ENCODE measurements around the gene ZNF428.
A peak's percentile ranks its signal among the peaks of the same experiment; 100 is the strongest.
"Not testable (repeated sequence)": the region's sequence is repeated elsewhere in the genome, so short reads cannot be mapped to it uniquely, and the experiment has no call there.

Gene ZNF428

DNA sequence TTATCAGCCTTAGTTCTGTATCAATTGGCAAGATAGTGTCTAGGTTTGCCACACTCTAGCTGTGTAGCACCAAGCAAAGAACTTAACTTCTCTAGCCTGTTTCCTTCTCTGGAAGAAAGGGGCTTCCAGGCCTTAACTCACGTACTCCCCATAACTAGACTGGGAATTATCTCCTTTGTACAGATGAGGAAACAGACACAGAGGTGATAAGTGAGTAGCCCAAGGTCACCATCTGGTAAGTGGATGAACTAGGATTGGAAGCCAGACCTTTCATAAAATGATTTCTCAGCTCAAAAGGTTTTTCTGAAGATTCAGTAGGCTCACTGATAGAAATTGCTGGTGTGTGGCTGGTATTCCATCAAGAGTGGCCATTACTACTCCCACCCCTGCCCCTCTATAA lies 3.1 kb downstream of the ZNF428 start:
- peaks cover 43% of the 10 kb centered on the region for H3K36me3 Mint-ChIP-seq (ENCODE audit: low read depth)
- H3K27me3 Mint-ChIP-seq, result no peaks in the 10 kb centered on the region
- H3K4me3 Mint-ChIP-seq, result no peak overlapping the region
- H3K4me1 Mint-ChIP-seq (ENCODE audit: low read depth), result peaks cover 32% of the 10 kb centered on the region
- no peak for DNase-seq
- peak overlapping the region; percentile 74 for H3K27ac Mint-ChIP-seq
- no peaks in the 10 kb centered on the region for H3K9me3 Mint-ChIP-seq

DNA sequence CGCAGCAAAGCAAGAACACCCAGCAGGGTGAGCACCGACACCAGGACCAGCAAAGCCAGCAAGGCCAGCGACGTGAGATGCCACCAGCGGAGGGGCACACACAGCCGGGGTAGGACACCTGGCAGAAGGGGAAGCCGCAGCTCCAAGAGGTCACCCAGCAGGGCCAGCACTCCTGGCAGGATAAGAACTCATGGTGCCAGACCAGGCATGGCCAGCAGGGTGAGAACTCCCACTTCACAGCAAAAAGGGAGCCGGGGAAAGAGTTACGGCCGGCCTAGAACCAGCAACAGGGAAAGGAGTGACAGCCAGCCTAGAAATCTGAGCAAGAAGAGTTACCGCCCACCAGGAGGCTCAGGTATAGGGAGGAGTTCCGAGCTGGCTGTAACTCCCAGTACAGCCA lies 7.1 kb downstream of the ZNF428 start:
- no peak overlapping the region for H3K4me3 Mint-ChIP-seq
- no peak overlapping the region for H3K27ac Mint-ChIP-seq
- peaks cover 34% of the 10 kb centered on the region for H3K36me3 Mint-ChIP-seq (ENCODE audit: low read depth)
- H3K9me3 Mint-ChIP-seq, result no peaks in the 10 kb centered on the region
- peaks cover 17% of the 10 kb centered on the region for H3K4me1 Mint-ChIP-seq (ENCODE audit: low read depth)
- no peaks in the 10 kb centered on the region for H3K27me3 Mint-ChIP-seq
- DNase-seq, result no peak

DNA sequence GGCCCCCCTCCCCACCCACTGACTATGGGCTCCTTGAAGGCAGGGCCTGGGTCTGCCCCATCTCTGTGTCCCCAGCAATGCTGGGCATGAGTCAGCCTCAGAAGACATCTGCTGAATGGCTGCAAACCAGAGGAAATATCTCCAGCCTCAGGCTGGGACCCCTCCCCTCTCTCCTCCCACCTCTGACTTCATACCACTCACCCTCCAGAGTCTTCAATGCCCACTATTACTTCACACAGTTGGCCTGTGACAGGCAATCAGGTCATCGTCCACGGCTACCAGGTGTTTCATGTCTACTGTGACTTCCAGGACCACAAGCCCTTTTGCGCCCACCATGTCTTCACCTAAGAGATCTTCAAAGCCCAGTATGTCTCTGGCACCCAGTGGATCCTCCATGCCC lies 7.6 kb downstream of the ZNF428 start, which contains the start of gene SRRM5:
Gene SRRM5, plus strand, starts transcription at position 301 of the 400 bp plus-strand sequence. Its CDS starts 34 bp downstream, at position 335.
- Mint-ChIP-seq H3K9me3 (no peaks in the 10 kb centered on the region), H3K36me3 (ENCODE audit: low read depth) (peaks cover 40% of the 10 kb centered on the region), H3K27me3 (no peaks in the 10 kb centered on the region), H3K27ac (peak within 1 kb of the TSS; percentile 76), H3K4me3 (no peak within 1 kb of the TSS), H3K4me1 (ENCODE audit: low read depth) (peaks cover 19% of the 10 kb centered on the region)
- DNase-seq, result no peak

DNA sequence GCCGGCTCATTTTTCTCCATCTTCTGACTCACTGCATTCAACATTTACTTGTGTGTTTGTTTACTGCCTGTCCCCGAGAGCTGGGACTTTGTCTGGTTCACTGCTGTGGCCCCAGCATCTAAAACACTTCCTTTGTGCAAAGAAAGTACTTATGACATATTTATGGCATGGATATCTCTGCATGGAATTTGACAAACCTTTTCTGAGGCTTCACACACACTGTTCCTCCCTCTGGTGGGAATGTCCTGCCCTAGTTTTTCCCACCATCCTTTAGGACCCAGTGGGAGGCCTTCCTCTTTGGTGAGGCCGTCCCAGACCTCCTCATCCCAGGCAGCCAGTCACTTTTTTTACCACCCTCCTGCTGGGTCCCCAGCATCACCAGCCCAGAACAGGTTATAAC lies 8.9 kb downstream of the ZNF428 start:
- Mint-ChIP-seq H3K36me3 (ENCODE audit: low read depth) (peaks cover 44% of the 10 kb centered on the region), H3K27me3 (no peaks in the 10 kb centered on the region), H3K4me1 (ENCODE audit: low read depth) (peaks cover 15% of the 10 kb centered on the region), H3K27ac (peak overlapping the region; percentile 76), H3K4me3 (no peak overlapping the region), H3K9me3 (no peaks in the 10 kb centered on the region)
- no peak for DNase-seq

DNA sequence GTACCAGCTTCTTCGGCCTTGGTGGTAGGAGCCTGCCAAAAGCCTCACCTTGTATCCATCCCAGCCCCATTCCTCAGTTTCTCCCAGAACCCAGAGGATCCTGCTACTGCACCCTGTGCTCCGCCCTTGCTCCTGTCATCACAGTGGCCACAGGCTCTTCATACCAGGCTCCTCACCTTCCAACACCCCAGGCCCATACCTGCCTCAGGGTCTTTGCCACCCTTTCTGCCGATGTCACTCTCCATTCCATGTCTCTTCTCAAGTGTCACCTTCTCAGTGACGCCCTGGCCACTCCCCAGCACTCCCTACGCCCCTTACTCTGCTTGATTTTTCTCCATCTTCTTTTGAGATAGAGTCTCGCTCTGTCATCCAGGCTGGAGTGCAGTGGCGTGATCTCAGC lies 9.6 kb downstream of the ZNF428 start:
- peaks cover 14% of the 10 kb centered on the region for H3K4me1 Mint-ChIP-seq (ENCODE audit: low read depth)
- H3K27ac Mint-ChIP-seq, result peak overlapping the region; percentile 41
- no peak overlapping the region for H3K4me3 Mint-ChIP-seq
- DNase-seq, result no peak
- H3K9me3 Mint-ChIP-seq, result no peaks in the 10 kb centered on the region
- H3K27me3 Mint-ChIP-seq, result no peaks in the 10 kb centered on the region
- H3K36me3 Mint-ChIP-seq (ENCODE audit: low read depth), result peaks cover 47% of the 10 kb centered on the region

DNA sequence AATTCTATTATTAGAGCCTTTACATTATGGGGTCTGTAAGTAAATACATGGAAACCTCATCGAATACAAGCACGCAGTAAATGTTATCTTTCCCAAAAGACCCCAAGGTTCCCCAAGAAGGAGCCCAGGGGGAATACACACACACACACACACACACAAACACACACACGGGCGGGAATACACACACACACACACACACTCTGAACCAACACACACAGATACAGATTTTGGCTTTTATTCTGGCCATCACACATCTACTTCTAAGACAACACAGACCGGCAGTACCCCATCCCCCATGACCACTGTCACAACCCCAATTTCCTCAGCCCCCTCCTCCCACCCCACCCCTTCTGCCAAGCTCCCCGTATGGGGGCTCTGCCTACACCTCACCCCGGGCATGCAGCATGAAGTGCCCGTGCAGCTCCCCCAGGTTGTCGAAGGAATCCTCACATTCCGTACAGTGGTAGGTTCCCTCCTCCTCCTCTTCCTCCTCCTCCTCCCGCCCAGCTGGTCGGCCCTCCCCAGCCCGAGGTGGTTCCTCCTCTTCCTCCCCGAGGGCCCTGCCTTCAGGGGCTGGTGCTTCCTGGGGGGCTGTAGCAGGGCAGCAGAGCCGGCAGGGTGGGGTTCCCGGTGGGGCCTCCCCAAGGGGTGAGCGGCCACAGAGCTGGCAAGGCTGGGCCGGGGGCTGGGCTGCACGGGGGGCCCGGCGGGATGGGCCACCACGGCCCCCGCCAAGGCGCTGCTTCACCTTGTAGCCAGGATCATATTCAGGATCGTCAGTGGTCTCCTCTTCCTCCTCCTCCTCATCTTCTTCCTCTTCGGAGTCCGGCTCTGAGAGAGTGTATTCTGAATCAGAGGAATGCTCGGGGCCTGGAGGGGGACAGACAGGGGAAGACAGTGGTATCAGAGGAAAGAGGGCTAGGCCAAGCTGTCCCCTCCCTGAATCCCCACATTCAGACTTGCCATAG lies 11.9 kb downstream of the ZNF428 start:
- Mint-ChIP-seq H3K27ac (peak overlapping the region; percentile 75), H3K36me3 (ENCODE audit: low read depth) (peaks cover 43% of the 10 kb centered on the region), H3K9me3 (no peaks in the 10 kb centered on the region), H3K27me3 (no peaks in the 10 kb centered on the region), H3K4me3 (no peak overlapping the region), H3K4me1 (ENCODE audit: low read depth) (peaks cover 14% of the 10 kb centered on the region)
- DNase-seq, result no peak

DNA sequence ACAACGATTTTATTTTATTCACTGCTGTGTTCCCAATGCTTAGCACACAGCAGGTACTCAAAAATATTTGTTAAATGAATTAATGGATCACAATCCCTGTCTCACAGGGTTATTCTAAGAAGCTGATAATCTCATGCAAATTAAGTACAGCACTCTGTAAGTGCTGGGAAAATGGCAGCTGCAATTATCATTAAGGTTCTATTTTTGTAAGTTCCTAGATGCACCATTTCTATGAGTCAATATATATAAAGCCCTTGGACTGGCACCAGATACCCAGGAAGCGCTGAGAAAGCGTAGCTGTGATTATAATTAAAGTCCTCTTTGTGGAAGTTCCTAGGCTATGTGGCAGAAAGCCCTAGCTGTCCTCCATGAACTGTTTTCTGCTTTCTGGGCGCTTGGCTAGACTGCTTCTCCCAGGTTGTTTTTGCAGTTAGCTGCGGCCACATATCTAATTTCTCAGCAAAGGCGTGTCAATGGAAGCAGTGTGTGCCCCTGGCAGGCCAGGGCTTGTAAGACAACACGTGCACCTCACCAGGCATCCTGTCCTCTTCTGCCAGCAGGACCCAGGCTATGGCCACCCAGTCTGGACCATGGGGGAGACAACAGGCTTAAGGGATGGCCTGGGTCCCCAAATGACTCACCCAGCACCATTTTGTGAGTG lies 12.7 kb downstream of the ZNF428 start:
- peak overlapping the region; percentile 75 for H3K27ac Mint-ChIP-seq
- no peaks in the 10 kb centered on the region for H3K27me3 Mint-ChIP-seq
- H3K9me3 Mint-ChIP-seq, result no peaks in the 10 kb centered on the region
- no peak overlapping the region for H3K4me3 Mint-ChIP-seq
- no peak for DNase-seq
- peaks cover 45% of the 10 kb centered on the region for H3K36me3 Mint-ChIP-seq (ENCODE audit: low read depth)
- peaks cover 11% of the 10 kb centered on the region for H3K4me1 Mint-ChIP-seq (ENCODE audit: low read depth)

DNA sequence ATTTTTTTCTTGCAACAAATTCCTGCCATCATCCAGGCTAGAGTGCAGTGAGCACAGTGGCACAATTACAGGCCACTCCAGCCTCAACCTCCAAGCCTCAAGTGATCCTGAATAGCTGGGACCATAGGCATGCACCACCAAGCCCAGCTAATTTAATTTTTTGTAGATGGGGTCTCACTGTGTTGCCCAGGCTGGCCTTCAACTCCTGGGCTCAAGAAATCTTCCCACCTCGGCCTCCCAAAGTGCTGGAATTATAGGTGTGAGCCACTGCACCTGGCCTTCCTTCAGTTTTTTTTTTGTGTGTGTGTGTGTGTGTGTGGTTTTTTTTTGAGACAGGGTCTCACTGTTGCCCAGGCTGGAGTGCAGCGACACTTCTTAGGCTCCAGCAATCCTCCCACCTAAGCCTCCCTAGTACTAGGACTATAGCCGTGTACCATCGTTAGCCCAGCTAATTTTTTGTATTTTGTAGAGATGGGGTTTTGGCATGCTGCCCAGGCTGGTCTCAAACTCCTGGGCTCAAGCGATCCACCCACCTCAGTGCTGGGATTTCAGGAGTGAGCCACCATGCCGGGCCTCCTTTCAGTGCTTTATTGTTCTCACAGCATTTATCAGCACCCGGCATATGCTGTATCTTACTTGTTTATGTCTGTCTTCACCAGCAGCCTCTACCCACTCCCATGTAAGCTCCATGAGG lies 13.4 kb downstream of the ZNF428 start:
- no peak for DNase-seq
- no peak overlapping the region for H3K27ac Mint-ChIP-seq
- no peak overlapping the region for H3K4me3 Mint-ChIP-seq
- peaks cover 8% of the 10 kb centered on the region for H3K4me1 Mint-ChIP-seq (ENCODE audit: low read depth)
- peaks cover 48% of the 10 kb centered on the region for H3K36me3 Mint-ChIP-seq (ENCODE audit: low read depth)
- no peaks in the 10 kb centered on the region for H3K9me3 Mint-ChIP-seq
- no peaks in the 10 kb centered on the region for H3K27me3 Mint-ChIP-seq

DNA sequence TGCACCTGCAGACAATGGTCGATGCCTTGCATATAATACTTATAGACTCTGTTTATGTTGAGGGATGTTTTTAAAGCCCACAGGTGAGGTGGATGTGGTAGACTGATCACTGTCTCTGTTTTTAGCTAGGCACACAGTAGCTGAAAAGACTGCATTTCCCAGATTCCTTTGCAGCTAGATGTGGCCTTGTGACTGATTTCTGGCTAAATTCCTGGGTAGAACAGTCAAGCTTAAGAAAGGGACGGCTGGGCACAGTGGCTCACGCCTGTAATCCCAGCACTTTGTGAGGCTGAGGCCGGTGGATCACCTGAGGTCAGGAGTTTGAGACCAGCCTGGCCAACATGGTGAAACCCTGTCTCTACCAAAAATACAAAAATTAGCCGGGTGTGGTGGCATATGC lies 19.1 kb downstream of the ZNF428 start:
- Mint-ChIP-seq H3K4me1 (ENCODE audit: low read depth) (peaks cover 30% of the 10 kb centered on the region), H3K36me3 (ENCODE audit: low read depth) (peaks cover 81% of the 10 kb centered on the region), H3K27ac (peak overlapping the region; percentile 82)
- DNase-seq, H3K9me3 Mint-ChIP-seq, H3K4me3 Mint-ChIP-seq, H3K27me3 Mint-ChIP-seq: not testable (repeated sequence)

DNA sequence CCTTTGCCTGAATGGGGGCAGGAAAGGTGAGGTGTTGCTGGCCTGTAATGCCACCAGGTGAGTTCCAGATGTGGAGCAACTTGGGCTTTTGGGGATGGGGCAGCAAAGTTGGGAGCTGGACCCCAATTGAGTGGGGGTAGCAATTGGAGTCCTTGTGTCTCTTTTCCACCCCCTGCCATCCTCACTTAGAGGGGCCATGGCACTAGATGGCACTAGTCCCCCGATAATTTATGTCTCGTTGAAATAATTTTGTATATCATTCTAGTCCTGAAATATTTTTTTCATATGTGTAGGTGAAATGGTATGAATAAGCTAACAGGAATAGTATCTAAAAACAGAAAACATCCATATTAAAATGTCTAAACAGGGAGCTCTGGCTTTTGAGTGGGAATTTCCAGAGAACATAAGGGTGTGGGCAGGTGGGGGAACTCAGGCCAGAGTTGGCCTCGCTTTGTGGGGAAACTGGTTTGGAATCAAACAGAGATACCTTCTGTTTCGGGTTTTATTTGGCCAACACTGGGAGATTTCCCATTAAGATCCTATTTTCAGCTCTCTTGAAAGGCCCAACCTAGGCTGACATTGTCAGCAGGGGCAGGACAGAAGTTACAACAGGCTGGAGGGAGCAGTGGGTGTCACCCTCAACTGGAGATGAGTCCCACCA lies 19.7 kb downstream of the ZNF428 start:
- H3K4me3 Mint-ChIP-seq, result no peak overlapping the region
- DNase-seq, result no peak
- H3K36me3 Mint-ChIP-seq (ENCODE audit: low read depth), result peaks cover 82% of the 10 kb centered on the region
- H3K4me1 Mint-ChIP-seq (ENCODE audit: low read depth), result peaks cover 30% of the 10 kb centered on the region
- peak overlapping the region; percentile 71 for H3K27ac Mint-ChIP-seq
- H3K27me3 Mint-ChIP-seq, result no peaks in the 10 kb centered on the region
- H3K9me3 Mint-ChIP-seq, result no peaks in the 10 kb centered on the region

DNA sequence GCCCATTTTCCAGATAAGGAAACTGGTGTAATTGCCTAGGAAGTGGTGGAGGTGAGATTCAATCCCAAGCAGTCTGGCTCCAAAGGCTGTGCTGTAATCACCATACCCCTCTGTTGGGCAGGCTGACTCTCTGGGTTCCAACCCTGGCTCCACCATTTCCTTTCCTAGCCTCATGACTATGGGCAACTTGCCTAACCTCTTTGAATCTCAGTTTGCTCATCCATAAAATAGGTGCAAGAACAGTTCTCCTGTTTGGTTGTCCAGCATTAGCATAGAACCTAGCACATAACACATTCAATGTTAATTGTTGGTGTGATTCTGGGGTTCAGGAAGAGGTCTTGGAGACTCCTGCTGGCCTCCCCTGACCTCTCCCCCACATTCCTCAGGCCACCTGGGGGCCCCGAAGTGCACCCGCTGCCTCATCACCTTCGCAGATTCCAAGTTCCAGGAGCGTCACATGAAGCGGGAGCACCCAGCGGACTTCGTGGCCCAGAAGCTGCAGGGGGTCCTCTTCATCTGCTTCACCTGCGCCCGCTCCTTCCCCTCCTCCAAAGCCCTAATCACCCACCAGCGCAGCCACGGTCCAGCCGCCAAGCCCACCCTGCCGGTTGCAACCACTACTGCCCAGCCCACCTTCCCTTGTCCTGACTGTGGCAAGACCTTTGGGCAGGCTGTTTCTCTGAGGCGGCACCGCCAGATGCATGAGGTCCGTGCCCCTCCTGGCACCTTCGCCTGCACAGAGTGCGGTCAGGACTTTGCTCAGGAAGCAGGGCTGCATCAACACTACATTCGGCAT lies 20.8 kb downstream of the ZNF428 start:
- H3K4me3 Mint-ChIP-seq, result peak overlapping the region; percentile 100
- H3K9me3 Mint-ChIP-seq, result no peaks in the 10 kb centered on the region
- DNase-seq, result no peak
- peaks cover 34% of the 10 kb centered on the region for H3K4me1 Mint-ChIP-seq (ENCODE audit: low read depth)
- peak overlapping the region; percentile 100 for H3K27ac Mint-ChIP-seq
- H3K36me3 Mint-ChIP-seq (ENCODE audit: low read depth), result peaks cover 89% of the 10 kb centered on the region
- no peaks in the 10 kb centered on the region for H3K27me3 Mint-ChIP-seq

DNA sequence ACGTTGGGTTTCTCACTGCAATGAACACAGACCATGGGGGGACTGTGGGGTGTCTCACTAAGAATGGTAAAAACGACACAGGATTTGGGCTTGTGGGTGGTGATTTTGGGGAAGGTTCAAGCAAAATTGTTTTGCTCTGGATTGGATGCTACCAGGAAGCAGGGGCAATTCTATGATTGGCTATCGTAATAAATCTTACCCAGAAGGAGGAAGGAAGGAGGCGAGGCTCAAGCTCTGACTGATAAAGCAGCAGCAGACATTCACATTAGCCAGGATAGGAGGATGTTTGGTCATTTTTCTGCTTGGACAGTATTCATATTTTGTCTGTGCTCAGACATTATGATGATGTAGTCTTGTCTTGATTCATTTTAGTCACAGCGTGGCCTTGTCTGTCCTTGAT lies 21.6 kb downstream of the ZNF428 start:
- H3K36me3 Mint-ChIP-seq (ENCODE audit: low read depth), result peaks cover 90% of the 10 kb centered on the region
- peaks cover 39% of the 10 kb centered on the region for H3K4me1 Mint-ChIP-seq (ENCODE audit: low read depth)

DNA sequence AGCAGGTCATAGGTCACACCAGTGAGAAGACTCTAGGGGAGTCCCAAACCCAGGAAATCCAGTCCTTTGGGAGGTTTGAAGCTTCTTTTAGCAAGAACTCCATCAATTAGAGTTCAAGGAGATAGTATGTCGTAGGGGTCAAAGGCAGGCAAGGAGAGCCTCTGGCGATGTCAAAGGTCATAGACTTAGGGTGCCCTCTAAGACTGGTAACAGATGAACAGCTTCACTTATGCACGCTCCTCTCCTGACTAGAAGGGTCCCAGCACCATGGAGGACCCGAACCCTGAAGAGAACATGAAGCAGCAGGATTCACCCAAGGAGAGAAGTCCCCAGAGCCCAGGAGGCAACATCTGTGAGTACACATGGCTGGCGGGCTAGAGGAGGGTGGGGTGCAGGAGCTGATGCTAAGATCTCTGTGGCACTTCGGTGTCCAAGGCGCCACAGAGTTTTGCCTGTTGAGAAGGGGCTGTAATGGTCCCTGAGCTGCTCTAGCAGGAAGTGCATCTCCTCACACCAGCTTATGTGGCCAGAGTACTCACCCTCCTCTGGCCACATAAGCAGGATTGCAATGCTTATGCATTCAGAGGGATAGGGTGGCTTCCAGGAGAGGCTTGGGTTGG lies 22.5 kb downstream of the ZNF428 start:
- Mint-ChIP-seq H3K9me3 (no peaks in the 10 kb centered on the region), H3K4me3 (peak overlapping the region; percentile 100), H3K27ac (peak overlapping the region; percentile 100), H3K4me1 (ENCODE audit: low read depth) (peaks cover 39% of the 10 kb centered on the region), H3K36me3 (ENCODE audit: low read depth) (peaks cover 86% of the 10 kb centered on the region), H3K27me3 (no peaks in the 10 kb centered on the region)
- DNase-seq, result peak; percentile 37

More for the DNA sequence above, 21.6 kb downstream of the ZNF428 start:
- H3K27me3 Mint-ChIP-seq, result no peaks in the 10 kb centered on the region
- H3K4me3 Mint-ChIP-seq, result peak overlapping the region; percentile 100
- no peak for DNase-seq
- peak overlapping the region; percentile 100 for H3K27ac Mint-ChIP-seq
- H3K9me3 Mint-ChIP-seq, result no peaks in the 10 kb centered on the region
